NCI-H774 (cell line): ENCODE data around the gene SLC29A1.
"Not testable (repeated sequence)": the region's sequence is repeated elsewhere in the genome, so short reads cannot be mapped to it uniquely, and the experiment has no call there.

ENCODE experiments used
- DNase-seq: peaks from one replicate; lab custom pipeline; 2025; lab: John Stamatoyannopoulos, UW

The SLC29A1 gene

DNA sequence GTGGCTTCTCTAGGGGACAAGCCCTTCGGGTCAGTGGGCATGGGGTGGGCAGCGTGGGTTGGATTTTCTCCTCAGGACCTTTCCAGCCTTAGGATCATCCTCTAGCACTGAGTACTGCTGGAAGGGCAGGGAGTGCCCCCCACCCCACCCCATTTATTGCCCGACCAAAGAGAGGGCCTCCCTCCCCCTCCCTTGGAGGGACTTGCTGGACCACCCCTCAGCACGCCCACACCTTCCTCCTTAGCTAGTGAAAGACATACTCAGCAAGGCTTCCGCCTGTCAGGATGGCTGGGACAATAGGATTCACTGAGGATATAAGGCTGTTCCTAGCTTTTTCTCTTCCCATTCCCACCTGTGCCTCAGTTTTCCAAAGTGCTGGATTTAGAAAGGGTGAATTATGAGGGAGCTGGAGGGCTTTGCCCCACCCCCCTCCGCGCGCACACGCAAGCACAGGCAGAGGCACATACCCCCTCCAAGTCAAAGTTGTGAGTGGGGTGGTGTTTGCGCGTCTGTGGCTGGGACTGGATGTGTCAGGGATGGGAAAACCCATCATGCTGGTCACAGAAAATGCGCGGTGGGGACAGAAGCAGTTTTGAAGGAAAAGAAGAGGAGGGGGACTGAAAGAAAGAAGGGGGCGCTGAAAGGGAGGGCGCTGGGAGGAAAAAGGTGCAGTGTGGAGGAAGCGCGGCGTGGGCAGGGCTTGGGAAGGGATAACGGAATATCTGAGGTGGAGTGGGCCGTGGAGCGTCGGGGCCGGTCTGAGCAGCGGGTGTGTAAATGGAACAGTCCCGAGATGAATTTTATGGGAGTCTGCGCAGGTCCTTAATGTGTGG is 693 bp upstream of the SLC29A1 start:
- DNase-seq = no peak

DNA sequence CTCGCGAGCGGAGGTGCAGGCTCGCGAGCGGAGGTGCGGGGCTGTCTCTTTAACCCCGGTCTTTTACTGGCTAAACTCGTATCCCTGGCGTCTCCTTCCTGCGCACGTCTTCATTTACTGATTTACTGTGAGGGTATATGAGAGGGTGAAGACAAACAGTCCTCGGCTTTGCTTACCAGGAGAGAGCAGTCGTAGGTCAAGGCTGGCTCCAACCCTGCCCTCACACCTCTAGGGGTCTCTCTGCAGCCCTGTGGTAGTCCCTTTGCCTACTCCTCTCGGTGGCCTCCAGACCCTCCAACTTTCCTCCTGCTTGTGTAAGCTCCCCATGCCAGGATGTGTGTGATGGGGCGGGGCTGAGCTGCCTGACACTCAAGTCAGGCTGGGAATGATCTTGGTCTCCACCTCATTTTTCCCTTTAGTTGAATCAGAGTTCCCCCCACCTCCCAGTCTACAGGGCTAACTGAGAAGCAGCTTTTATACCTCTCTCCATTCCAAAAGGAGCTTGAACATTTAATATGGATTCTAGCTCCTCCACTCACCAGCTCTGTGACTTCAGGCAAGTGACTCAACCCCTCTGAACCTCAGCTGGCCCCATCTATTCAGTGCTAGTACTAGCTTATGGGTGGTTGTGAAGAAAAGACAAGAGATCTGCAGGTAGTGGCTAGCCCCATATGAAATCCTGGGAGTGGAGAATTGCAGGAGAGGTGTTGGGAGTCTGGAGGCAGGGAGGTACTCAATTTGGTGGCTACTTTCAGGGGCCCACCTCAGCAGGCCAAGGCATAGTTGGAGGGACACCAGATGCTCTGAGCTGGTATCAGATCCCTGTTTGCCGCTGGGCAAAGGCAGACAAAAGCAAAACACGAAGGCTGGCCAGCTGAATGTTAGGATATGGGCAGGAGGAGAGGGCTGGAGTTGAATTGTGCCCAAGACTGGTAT is 902 bp downstream of the SLC29A1 start:
- no peak for DNase-seq

DNA sequence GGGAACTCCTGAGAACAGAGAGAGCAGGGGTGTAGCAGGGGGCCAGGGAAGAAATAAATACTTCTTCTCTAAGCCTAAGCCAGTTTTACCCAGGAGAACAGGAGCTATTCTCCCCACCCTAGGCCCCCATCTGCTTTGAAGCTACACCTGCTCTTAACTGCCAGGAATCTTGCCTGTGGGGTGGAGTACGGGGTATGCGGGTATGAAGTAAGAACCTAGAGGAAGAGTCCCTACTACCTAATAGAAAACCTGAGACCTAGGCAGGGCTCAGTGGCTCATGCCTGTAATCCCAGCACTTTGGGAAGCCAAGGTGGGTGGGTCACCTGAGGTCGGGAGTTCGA is 1.5 kb downstream of the SLC29A1 start:
- no peak for DNase-seq

DNA sequence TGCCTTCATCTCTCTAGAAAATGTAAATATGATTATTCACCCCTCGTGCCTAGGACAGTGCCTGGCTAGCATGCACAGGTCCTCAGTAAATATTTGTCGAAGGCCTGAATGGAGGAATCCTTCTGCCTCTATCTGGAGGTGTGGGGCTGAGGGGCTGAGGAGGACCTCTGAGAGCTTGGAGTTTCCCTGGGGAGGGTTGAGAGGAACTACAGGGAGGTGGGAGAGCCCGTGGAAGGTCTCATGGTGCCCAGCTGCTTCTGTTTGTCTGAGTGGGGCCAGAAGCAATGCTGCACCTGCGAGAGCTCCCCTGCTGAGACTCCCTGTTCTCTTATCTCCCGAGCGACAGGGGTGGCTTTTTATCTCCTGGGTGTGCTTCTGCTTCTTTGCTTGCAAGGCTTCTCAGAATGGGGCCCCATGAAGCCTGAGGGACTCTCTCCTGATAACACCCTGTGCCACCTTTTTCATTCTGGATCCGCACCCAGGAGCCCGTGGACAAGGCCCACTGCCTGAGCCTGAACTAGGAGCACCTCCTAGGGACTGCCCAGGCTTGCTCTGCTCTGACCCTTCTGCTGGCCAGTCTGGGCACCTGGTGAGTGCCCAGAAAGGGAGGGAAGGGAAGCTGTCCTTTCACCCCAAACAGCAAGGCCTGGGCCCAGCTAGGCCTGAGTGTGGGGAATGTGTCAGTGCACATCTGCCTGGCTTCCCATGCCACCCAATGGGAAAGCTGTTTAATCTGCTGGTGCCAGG is 2.4 kb downstream of the SLC29A1 start:
- DNase-seq = no peak

DNA sequence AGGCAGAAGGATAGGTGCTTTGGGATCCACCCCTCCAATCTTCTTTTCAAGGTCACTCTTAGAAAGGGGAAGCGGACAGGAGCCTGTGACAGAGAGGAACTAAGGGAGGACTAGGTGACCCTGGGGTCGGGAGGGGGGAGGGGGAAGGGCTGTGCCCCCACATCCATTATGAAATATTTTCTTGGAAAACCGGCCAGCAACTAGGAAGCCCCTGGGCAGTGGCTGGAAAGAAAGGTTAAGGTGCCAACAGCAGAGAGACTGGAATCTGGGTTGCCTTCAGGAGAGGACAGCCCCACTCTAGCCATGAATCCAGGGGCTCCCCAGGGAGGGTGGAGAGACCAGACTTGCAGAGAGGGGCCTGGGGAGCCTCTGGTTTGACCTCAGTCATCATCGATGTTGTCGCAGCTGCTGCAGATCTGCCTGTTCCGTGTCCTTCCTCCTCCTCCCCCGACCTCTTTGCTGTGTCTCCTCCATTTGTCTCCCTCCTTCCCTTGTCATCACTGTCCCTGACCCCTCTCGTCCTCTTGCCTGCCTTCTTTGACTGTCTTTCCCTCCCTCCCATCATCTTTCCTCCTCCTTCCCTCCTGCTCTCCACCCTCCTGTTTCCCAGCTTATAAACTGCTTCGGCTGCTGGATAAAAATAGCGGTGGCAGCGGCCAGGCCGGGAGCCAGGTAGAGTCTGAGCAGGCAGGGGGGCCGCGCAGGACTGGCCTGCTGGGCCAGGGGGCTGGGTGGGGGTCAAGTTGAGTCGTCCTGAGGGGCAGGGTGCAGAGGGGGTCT is 3.2 kb downstream of the SLC29A1 start:
- DNase-seq = no peak

DNA sequence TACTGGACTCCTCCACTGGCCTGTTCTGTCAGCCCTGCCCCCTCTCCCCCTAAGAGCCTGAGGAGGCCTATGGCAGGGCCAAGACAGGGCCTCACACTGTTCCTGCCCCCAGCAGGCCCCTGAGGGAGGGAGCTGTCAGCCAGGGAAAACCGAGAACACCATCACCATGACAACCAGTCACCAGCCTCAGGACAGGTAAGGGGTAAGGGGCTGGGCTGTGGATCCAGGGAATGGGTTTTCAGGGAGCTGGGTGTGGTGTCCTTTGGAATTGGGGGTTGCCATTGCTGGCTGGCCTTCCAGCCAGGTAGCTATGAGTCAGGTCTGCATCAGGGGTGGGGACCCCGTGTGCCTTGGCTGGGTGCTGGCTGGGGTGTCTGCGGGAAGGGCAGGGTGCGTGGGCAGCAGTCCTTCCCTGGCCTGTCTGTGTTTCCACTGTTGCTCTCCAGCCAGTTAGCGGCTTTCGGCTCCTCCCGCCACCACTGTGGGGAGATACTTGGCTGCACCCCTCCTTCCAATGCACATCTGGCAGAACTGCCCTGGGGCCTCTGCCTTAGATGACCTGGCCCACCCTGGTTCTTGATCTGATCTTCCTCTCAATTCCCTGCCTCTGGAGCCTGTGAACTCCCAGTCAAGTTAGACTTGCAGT is 3.9 kb downstream of the SLC29A1 start:
- no peak for DNase-seq

DNA sequence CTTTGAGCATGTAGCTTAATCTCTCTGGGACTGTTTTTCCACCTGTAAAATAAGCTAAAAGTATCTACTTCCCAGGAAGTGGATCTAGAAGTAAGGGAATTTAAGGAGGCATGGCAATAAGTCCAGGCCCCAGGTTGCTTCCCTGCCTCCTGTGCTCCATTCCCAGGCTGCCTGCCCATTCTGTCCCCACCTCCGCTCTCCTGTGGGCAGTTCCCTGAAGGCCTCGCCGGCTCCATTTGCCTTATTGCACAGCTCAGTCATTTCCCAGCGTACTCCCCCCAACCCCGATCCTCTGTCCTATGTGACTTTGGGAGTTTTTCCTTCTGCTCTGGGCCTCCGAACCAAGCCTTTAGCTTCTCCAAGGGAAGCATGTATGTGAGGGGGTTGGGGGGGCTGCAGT is 4.6 kb downstream of the SLC29A1 start:
- DNase-seq = no peak

DNA sequence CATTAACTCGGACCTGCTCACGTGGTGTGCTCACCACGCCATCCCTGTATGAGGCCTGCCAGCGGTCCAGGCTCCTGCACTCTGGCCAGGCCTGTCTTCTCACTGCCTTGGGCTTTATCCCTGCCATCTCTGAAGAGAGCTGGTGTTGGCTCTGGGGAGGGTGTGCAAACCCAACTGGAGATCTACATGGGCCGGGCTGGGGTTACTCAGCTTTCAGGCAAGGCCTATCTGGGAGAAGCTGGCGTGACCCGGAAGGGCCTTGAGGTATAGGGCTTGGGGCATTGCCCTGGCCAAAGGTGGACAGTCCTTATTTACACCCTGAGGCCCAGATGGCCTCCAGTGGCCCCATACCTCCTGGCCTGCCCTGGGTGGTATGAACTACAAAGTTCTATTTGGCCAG is 5.0 kb downstream of the SLC29A1 start:
- no peak for DNase-seq

DNA sequence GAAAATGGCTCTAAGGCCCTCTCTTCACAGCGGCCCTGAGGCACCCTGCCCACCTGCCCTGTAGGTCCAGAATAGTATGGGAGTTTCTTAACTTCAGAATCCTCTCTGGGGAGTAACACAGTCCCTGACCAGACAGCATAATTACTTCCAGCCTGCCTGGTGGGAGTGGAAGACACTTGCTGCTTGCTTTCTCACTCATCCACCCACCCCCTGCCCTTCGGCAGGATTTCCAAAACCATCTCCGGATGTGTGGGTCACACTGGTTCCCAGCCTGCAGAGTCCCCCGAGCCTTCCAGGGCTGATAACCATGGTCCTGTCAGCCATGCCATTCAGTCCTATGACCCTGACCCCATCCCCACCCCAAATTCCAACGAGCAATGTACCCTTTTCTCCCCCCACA is 5.4 kb downstream of the SLC29A1 start:
- DNase-seq = no peak

DNA sequence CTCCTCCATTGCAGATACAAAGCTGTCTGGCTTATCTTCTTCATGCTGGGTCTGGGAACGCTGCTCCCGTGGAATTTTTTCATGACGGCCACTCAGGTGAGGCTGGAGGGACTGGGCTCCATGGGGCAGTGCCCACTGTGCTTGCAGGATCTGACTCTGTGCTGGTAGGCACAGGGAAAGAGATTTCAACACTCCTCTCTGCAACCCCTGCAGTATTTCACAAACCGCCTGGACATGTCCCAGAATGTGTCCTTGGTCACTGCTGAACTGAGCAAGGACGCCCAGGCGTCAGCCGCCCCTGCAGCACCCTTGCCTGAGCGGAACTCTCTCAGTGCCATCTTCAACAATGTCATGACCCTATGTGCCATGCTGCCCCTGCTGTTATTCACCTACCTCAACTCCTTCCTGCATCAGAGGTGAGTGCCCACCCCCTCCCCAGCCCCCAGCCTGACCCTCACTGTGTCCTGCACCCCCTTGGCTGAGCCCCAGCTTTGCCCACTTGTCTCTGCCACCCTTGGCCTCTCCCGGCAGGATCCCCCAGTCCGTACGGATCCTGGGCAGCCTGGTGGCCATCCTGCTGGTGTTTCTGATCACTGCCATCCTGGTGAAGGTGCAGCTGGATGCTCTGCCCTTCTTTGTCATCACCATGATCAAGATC is 6.1 kb downstream of the SLC29A1 start:
- DNase-seq = no peak

DNA sequence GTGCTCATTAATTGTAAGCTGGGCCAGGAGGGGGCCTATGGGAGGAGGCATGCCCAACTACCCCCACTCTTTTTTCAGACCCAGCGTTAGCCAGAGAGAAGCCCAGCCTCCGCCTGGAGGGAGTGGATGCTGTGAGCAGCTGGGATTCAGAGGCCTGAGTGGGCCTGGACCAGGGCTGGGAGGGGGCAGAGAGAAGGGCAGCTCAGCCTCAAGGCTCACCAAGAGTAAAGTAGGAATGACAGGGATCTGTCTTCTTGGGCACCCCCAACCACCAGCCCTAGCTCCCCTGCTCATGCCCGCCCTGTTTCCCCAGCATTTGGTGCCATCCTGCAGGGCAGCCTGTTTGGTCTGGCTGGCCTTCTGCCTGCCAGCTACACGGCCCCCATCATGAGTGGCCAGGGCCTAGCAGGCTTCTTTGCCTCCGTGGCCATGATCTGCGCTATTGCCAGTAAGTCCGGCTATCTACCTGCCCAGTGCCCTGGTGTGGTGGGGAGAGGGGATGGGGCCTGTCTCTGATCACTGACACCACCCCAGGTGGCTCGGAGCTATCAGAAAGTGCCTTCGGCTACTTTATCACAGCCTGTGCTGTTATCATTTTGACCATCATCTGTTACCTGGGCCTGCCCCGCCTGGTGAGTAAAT is 6.8 kb downstream of the SLC29A1 start:
- DNase-seq = no peak

DNA sequence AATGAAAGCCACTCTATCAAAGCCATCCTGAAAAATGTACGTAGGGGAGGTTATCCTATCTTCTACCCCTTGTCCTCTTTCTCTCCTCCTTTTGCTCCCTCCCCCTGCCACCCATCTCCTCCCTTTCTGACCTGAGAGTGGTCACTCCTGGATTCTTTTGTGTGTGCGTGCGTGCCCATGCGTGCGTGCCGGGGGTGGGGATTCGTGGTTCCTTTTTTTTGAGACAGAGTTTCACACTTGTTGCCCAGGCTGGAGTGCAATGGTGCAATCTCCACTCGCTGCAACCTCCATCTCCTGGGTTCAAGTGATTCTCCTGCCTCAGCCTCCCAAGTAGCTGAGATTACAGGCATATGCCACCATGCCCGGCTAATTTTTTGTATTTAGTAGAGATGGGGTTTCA is 8.0 kb downstream of the SLC29A1 start:
- not testable (repeated sequence) for DNase-seq

DNA sequence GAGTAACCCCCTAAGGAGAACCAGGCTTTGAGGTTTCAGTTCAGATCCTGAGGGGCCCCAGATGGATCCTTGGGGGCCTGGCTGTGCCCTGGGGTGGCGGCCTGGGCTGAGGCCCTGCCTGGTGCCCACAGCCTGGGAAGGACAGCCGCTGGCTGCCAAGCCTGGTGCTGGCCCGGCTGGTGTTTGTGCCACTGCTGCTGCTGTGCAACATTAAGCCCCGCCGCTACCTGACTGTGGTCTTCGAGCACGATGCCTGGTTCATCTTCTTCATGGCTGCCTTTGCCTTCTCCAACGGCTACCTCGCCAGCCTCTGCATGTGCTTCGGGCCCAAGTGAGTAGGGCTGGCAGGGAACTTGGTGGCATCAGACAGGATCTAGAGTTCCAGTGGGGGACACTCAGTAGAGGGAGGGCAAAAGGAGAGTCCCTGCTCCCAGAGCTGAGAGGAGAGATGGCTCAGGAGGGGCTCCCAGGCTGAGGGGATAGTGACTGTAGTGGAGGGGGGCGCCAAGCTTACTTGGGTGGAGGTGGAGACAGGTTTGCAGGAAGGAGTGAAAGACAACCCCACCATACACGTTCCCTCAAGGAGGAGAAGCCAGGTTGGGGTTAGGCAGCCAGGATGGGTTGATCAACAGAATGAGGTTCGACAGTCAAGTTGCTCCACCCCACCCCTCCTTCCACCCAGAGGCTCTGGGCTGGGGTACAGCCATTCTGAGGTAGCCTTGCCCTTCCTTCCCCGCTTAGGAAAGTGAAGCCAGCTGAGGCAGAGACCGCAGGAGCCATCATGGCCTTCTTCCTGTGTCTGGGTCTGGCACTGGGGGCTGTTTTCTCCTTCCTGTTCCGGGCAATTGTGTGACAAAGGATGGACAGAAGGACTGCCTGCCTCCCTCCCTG is 9.5 kb downstream of the SLC29A1 start:
- no peak for DNase-seq

DNA sequence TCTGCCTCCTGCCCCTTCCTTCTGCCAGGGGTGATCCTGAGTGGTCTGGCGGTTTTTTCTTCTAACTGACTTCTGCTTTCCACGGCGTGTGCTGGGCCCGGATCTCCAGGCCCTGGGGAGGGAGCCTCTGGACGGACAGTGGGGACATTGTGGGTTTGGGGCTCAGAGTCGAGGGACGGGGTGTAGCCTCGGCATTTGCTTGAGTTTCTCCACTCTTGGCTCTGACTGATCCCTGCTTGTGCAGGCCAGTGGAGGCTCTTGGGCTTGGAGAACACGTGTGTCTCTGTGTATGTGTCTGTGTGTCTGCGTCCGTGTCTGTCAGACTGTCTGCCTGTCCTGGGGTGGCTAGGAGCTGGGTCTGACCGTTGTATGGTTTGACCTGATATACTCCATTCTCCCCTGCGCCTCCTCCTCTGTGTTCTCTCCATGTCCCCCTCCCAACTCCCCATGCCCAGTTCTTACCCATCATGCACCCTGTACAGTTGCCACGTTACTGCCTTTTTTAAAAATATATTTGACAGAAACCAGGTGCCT is 10.2 kb downstream of the SLC29A1 start:
- no peak for DNase-seq

DNA sequence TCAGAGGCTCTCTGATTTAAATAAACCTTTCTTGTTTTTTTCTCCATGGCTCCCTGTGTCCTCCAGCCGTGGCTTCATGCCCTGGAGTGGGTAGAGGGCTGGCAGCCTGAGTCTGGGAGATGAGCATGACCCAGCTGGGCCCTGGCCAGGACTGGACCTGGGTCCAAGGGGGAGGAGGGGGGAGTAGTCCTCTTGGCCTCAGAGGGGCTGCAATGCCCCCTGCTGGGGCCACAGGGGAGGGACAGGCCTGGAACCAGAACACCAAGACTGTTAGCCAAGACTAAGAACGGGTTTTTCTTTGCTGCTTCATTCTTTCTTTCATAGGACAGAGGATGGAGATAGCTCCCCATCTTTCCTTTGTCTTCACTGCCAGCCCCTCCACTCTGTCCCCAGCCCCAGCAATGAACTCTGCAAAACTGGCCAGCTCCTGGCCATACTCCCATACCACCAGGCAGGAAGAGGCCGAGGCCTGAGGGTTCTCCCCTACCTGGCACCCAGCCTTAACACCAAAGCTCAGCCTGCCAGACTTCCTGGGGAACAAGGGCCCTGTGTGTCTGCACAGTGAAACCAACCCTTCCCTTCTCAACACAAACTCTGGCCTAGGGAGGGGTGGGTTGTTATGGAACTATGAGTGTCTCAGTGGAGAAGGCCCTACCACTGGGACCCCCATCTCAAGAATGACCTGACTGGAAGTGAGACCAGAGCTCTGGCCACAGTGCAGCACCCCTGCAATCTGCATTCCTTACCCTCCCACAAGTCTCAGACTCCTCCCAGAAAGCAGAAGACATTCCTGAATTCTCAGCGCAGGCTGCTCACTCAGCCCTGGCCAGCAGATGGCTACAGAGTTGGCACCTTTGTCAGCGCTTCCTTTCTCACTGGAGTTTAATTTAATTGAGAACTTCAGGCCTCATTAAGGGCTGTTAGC is 11.0 kb downstream of the SLC29A1 start:
- DNase-seq = no peak

DNA sequence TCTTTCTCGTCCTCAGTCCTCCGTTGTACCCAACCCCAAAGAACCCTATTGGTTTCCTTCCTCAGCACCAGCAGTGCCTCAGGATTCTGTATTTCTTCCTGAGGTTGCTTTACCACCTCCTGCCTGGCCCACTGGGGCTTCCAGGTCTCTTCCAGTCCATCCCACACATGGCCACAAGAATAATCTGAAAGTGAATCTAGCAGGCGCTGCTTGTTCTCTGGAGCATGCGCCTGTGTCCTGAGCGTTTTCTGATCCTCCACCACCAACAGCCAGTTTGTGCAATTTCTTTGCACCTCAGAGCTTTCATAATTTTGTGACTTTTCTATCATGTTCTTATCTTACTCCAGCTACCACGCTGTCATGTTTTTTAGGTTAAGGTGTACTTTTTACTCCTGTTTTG is 11.9 kb downstream of the SLC29A1 start:
- no peak for DNase-seq

DNA sequence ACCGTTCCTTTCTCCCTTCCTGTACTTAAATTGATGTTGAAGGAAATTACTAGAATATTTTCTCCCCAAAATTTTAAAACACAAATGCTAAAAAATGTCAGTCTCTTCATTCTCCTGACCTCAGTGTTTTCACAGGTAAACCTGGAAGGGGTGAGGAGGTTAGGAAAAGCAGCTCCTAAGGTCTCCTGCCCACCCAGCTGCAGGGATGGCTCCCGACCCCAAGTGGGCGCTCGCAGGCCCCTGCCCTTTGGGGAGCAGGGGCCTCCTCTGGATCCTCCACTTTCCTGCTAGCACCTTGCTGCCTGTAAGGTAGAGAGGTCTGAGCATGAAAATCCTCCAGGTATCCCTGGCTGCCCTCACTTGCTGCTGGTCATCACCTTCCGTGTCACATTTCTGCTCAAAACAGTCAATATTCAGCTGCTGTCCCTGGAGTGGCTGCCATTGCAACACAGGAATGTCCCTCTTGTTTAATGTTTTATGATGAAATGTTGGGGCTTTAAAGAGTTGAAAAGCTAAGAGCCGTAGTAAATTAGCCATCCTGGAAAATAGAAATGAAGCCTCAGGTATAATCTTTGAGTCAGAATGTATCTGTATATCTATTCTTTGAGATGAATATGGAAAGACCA is 12.6 kb downstream of the SLC29A1 start:
- DNase-seq = no peak
